Measurements from ENCODE around the gene ZNF597.
A peak's percentile ranks its signal among the peaks of the same experiment; 100 is the strongest.
"Not testable (repeated sequence)": the region's sequence is repeated elsewhere in the genome, so short reads cannot be mapped to it uniquely, and the experiment has no call there.

Gene ZNF597

GRCh38 chr16:3478242-3478925, 35.1 kb upstream of the ZNF597 start:
- no peak overlapping the region for H3K4me3 ChIP-seq (ENCODE audit: low read depth, low read length)
- DNase-seq (ENCODE audit: low read depth), result no peak

GRCh38 chr16:3476409-3476808, 33.1 kb upstream of the ZNF597 start:
- H3K4me3 ChIP-seq (ENCODE audit: low read depth, low read length), result no peak overlapping the region
- no peak for DNase-seq (ENCODE audit: low read depth)

- DNase-seq (ENCODE audit: low read depth), result no peak
- H3K4me3 ChIP-seq (ENCODE audit: low read depth, low read length), result no peak overlapping the region
Measured at GRCh38 chr16:3475604-3476375, 32.5 kb upstream of the ZNF597 start.

GRCh38 chr16:3474870-3475269, 31.6 kb upstream of the ZNF597 start:
- DNase-seq (ENCODE audit: low read depth); H3K4me3 ChIP-seq (ENCODE audit: low read depth, low read length): not testable (repeated sequence)

- DNase-seq (ENCODE audit: low read depth), result no peak
- H3K4me3 ChIP-seq (ENCODE audit: low read depth, low read length), result no peak overlapping the region
Measured at GRCh38 chr16:3474136-3474779, 31.0 kb upstream of the ZNF597 start.

- H3K4me3 ChIP-seq (ENCODE audit: low read depth, low read length); DNase-seq (ENCODE audit: low read depth): not testable (repeated sequence)
Measured at GRCh38 chr16:3473596-3473943, 30.3 kb upstream of the ZNF597 start.

GRCh38 chr16:3472878-3473595, 29.7 kb upstream of the ZNF597 start:
- no peak overlapping the region for H3K4me3 ChIP-seq (ENCODE audit: low read depth, low read length)
- DNase-seq (ENCODE audit: low read depth), result no peak

GRCh38 chr16:3471518-3472176, 28.3 kb upstream of the ZNF597 start:
- no peak overlapping the region for H3K4me3 ChIP-seq (ENCODE audit: low read depth, low read length)
- DNase-seq (ENCODE audit: low read depth), result no peak

GRCh38 chr16:3470723-3471122, 27.4 kb upstream of the ZNF597 start:
- DNase-seq (ENCODE audit: low read depth), result no peak
- no peak overlapping the region for H3K4me3 ChIP-seq (ENCODE audit: low read depth, low read length)

- no peak overlapping the region for H3K4me3 ChIP-seq (ENCODE audit: low read depth, low read length)
- no peak for DNase-seq (ENCODE audit: low read depth)
Measured at GRCh38 chr16:3469736-3470135, 26.4 kb upstream of the ZNF597 start.

- H3K4me3 ChIP-seq (ENCODE audit: low read depth, low read length), result peak overlapping the region; percentile 13
- DNase-seq (ENCODE audit: low read depth), result no peak
Measured at GRCh38 chr16:3468501-3468900, 25.2 kb upstream of the ZNF597 start.

- no peak overlapping the region for H3K4me3 ChIP-seq (ENCODE audit: low read depth, low read length)
- peak; percentile 33 for DNase-seq (ENCODE audit: low read depth)
Measured at GRCh38 chr16:3467921-3468320, 24.6 kb upstream of the ZNF597 start.

- H3K4me3 ChIP-seq (ENCODE audit: low read depth, low read length), result no peak overlapping the region
- no peak for DNase-seq (ENCODE audit: low read depth)
Measured at GRCh38 chr16:3467182-3467581, 23.9 kb upstream of the ZNF597 start.

GRCh38 chr16:3465911-3466584, 22.7 kb upstream of the ZNF597 start:
- no peak overlapping the region for H3K4me3 ChIP-seq (ENCODE audit: low read depth, low read length)
- no peak for DNase-seq (ENCODE audit: low read depth)

- H3K4me3 ChIP-seq (ENCODE audit: low read depth, low read length), result no peak overlapping the region
- no peak for DNase-seq (ENCODE audit: low read depth)
Measured at GRCh38 chr16:3465301-3465700, 22.0 kb upstream of the ZNF597 start.

GRCh38 chr16:3461151-3461550, 17.8 kb upstream of the ZNF597 start:
- no peak for DNase-seq (ENCODE audit: low read depth)
- H3K4me3 ChIP-seq (ENCODE audit: low read depth, low read length), result no peak overlapping the region

GRCh38 chr16:3460585-3460984, 17.3 kb upstream of the ZNF597 start:
- no peak overlapping the region for H3K4me3 ChIP-seq (ENCODE audit: low read depth, low read length)
- no peak for DNase-seq (ENCODE audit: low read depth)

- no peak overlapping the region for H3K4me3 ChIP-seq (ENCODE audit: low read depth, low read length)
Measured at GRCh38 chr16:3460121-3460520, 16.8 kb upstream of the ZNF597 start.

More at GRCh38 chr16:3460121-3460520, 16.8 kb upstream of the ZNF597 start:
- DNase-seq (ENCODE audit: low read depth), result no peak

All from skeletal muscle cell (primary cell).